Activated T-cell treated with anti-CD3 and anti-CD28 coated beads, Interleukin-2, amount 50 U/mL, for 1 hour (primary cell): ENCODE measurements around the gene TXNRD2.

Experiments
- DNase-seq: peaks from one replicate; pipeline ENCODE4 v3.0.0-alpha.2; 2020

TXNRD2 gene

DNA sequence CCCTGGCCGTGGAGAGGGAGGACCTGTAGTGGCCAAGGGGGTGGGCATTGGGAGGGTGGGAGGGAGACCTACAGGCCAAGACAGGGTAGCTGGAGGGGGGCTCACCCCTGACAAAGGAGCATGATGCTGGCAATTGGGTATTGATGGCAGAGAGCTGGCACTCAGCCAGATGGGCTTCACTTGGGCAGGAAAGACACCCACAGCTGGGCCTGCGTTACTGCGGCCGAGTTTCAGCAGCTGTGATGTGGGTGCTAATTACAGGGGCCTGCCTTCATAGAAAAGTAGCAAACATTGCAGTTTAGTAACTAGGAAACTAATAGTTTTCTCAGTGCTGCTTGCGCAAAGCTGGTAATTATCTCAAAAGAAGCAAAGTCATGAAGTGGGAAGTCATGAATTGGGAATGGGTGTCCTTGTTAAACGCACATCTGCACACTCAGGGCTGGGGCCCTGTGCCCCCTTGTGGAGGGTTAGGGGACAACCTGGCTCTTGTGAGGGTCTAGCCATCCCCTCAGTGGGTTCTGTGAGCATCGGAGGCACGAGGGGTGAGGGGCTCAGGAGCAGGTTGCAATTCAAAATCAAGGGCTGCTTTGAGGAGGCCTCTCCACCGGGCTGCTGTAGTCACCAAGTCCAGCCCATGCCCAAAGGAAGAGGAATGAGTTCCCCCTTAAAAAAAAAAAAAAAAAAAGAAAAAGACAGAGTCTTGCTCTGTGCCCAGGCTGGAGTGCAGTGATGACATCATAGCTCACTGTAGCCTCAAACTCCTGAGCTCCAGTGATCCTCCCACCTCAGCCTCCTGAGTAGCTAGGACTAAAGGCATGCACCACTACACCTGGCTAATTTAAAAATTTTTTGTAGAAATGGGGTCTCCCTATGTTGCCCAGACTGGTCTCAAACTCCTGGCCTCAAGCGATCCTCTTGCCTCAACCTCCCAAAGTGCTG lies 24.4 kb upstream of the TXNRD2 start:
- no peak for DNase-seq

- no peak for DNase-seq
These were observed 23.2 kb upstream of the TXNRD2 start for GRCh38 chr22:19964701-19965386.

GRCh38 chr22:19963863-19964642 lies 22.4 kb upstream of the TXNRD2 start:
- DNase-seq = no peak

GRCh38 chr22:19962909-19963806 lies 21.5 kb upstream of the TXNRD2 start:
- no peak for DNase-seq

DNA sequence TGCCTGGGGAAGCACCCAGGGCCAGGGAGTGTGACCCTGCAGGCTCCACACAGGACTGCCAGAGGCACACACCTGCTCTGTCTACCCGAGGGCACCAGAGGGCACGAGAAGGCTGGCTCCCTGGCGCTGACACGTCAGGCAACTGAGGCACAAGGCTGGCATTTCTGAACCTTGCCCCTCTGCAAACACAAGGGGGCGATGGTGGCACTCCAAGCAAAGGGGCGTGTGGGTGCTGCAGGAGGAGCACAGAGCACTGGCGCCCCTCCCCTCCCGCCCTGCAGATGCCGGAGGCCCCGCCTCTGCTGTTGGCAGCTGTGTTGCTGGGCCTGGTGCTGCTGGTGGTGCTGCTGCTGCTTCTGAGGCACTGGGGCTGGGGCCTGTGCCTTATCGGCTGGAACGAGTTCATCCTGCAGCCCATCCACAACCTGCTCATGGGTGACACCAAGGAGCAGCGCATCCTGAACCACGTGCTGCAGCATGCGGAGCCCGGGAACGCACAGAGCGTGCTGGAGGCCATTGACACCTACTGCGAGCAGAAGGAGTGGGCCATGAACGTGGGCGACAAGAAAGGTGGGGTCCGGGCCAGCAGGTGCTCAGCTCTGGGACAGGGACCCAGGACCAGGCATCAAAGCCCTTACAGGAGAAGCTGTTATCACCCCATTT lies 20.8 kb upstream of the TXNRD2 start:
- DNase-seq = peak; percentile 67

DNA sequence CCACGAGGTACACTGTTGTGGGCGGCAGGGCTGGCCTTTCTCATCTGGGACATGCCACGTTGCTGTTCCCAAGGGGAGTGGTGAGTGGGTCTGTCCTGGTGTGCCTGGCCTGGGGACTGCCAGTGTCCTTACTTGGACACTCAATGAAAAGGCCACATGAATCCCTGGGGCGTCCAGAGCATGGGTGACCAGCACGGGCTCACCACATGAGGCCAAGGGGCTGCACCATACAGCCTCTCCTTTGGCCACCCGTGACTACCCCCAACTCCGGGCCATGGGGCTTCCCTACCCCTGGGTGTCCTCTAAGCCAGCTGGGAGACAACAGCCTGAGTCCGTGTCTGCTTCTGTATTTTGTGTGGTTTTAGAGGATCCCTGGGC lies 20.2 kb upstream of the TXNRD2 start:
- DNase-seq = no peak

DNA sequence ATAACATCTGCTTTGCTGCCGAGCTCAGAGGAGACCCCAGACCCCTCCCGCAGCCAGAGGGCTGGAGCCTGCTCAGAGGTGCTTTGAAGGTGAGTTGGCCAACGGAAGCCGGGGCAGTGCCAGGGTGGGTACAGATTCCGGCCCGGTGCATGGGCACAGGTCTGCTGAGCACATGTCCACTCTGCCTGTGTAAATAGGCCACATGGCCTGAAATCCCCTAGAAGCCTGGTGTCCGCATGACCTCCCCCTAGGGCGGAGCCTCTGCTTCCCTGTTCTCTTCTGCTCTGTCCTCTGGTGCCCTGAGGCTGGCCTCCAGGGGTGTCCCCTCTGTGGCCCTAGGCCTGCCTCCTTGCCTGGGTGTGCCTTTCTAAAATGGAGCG lies 19.6 kb upstream of the TXNRD2 start:
- DNase-seq = no peak

DNA sequence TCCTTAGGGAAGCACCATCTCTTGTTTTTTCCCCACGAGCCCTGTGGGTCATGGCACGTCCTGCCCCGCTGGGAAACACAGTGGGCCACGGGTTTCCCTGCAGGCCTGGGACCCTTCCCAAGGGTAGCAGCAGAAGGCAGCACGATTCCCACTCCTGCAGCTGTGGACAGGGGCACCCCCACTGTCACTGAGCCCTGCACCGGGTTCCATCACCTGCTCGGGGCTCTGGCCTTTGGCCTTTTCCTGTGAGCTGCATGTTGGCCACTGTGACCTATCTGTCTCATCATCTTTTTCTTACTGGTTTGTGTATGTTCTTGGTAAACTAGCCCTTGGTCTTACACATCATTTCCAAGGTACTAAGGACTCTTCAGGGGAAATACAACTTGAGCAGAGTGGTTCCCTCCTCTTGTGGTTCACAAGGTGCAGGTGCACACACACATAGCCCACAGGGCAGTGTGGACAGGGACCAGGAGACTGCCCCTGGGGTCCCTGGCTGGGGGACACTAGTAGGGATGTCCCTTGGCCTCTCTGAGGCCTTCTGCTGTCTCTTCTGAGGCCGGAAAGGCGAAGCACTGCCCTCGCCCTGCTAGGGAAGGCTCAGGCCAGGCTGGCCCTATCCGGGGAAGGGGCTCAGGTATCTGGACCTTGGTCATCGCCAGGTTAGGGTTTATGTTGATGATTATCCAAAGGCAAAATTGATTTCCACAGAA lies 19.0 kb upstream of the TXNRD2 start:
- DNase-seq = no peak

DNA sequence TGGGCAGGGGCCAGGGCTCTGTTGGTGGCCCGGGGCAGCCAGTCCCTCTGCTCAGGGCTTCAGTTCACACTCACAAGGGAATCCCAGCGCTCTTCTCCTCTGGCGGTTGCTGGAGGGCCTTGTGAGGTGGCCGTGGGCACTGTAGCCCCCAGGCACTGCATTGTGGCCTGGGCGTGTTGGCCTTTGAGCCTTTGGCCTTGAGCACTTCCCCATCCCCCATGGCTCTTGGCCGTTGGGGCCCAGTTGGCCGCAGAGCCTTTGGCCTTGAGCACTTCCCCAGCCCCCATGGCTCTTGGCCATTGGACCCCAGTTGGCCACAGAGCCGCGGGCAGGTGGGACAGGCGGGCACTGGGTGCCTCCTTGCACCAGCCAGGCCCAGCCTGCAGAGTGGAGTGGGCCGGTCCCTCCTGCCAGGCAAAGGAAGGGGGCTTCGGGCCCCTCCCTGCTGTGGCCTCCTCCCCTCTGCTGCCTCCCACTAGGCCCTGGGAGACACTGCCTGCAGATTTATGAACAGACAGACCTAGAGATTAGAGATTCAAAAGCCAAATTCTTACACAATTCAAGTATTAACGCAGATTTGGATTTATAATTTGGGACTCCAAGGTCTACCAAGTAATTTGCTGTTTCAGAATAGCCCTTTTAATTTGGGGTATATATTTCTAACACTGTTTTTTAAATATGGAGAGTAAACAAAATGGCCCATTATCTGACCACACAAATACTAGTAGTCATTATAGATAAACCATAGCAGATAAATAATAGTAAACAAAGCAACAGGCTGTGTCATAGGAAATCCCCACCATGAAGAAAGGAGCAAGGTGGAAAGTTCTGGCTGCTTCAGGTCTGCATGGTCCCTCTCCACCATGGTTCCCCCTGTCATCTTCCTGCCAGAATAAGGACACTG lies 18.2 kb upstream of the TXNRD2 start:
- no peak for DNase-seq

DNA sequence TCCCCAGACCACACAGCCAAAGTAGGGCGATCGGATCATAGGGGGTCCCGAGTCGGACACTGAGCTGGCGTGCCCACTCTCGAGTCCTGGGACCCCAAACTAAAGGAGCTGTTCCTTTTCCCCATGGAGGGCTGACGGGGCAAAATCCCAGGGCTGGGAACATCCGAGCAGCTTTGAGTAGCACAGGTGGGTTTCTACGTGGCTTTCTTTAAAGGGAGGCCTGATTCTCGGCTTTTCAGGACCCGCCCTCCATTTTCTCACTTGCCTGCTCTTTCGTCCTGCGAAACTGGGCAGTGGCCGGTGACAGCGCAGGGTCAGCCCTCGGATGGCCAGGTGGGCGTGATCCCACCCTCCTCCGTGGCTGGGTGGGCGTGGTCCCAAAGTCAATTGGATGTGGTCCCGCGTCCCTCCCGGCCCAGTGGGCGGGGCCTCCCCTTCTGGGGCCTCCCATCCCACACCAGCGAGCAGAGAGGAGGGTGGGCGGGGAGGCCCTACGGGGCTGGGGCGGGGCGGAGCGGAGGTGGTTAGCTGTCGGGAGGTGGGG lies 17.5 kb upstream of the TXNRD2 start:
- no peak for DNase-seq

DNA sequence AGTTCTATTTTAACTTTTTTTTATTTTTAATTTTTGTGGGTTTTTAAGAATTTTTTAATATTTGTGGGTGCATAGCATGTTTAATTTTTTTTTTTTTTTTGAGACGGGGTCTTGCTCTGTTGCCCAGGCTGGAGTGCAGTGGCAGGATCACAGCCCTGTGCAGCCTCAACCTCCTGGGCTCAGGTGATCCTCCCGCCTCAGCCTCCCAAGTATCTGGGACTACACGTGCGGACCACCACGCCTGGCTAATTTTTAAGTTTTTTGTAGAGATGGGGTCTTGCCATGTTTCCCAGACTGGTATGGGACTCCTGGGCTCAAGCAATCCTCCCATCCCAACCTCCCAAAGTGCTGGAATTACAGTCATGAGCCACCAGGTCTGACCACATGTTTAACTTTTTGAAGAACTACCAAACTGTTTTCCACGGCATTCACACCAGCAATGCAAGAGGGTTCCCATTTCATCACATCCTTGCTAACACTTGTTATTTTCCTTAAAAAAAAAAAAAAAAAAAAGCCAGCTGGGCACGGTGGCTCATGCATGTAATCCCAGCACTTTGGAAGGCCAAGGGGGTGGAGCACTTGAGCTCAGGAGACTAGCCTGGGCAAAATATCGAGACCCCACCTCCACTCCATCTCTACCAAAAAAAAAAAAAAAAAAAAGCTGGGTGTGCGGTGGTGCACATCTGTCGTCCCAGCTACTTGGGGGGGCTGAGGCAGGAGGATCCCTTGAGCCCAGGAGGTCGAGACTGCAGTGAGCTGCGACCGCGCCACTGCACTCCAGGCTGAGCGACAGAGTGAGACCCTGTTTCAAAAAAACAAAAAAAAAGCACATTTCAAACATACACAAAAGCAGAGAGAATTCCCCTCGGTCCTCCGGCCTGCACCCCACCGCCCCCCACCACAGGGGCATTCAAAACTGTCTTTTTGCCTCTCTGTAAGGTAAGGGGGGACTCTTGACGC lies 16.7 kb upstream of the TXNRD2 start:
- no peak for DNase-seq

- no peak for DNase-seq
These were observed 15.8 kb upstream of the TXNRD2 start for GRCh38 chr22:19957445-19957844.

DNA sequence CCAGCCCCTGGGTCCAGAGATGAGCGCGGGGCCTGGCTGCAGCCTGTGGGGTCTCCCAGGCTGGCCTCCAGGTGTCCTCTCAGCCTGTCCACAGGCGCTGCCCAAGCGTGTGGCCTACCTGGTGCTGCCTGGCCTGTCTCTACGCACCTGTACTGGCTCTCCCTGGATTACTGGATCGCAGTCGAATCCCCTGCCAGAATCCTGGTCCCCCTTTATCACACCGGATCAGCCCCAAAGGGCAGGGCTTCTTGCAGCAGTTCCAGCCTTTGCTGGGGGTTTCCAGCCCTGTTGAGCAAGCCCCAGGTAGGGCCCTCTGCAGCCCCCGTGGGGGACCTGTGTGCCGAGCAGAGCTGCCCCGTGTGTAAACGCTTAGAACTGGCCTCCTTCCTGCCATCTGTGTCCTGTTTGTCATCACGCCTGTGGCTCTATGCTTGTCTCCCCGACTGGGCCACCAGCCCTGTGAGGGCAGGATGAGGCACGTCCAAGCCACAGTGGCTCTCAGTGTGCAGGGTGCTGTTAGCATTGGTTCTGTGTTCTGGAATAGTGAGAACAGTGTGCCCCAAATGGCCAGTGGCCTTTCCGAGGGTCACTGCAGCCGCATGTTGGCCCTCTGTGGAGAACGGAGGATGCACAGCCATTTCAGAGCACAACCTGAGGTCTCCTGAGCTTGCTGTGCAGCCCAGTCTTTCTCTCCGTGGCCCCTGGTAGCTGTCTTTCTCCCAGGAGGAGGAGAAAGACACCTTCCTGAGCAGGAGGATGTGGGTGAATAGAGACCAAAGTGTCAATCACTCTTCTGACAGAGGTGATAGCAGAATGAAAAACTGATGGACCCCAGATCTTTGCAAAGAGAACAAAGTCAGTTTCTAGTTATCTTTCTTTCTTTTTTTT lies 13.9 kb upstream of the TXNRD2 start:
- no peak for DNase-seq

GRCh38 chr22:19951346-19951745 lies 9.7 kb upstream of the TXNRD2 start:
- DNase-seq = no peak

GRCh38 chr22:19948057-19948760 lies 6.6 kb upstream of the TXNRD2 start:
- no peak for DNase-seq

DNA sequence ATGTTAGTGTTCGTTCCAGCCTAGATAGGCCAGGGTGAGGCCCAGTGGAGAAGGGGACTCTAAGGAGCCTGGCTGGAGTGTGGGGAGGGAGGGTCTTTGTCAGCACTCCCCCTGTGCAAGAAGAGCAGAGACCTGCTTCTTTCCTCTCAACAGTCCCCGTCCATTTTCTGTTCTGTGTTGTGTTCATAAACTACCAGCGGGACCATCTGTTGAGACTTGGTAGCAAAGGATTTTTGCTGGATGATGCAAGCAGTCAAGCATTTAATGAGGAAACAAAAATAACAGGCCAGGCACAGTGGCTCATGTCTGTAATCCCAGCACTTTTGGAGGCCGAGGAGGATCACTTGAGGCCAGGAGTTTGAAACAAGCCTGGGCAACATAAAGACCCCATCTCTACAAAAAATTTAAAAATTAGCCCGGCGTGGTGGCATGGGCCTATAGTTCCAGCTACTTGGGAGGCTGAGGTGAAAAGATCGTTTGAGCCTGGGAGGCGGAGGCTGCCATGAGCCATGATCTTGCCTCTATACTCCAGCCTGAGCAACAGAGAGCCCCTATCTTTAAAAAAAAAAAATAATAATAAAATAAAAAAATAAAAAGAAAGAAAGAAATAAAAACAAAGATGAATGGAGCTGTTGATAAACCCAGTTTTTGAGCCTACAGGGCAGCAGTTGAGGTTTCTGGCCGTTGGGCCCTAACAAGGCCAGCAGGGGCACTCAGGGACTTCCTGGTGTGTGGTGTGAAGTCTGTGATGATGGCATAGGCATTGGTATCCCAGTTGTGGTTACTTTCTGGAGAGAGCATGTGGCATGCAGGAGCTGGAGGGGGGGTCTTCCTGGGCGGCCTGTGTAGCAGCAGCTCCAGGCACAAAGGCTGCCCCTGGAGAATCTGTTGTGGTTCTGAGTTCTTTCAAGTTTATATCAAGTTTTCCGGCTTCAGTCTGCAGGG lies 1.7 kb upstream of the TXNRD2 start:
- DNase-seq = no peak
